ENCODE results near the gene ZNF625.
"Not testable (repeated sequence)": the region's sequence is repeated elsewhere in the genome, so short reads cannot be mapped to it uniquely, and the experiment has no call there.

The ZNF625 gene

GRCh38 chr19:12111176-12111575 lies 45.4 kb downstream of the ZNF625 start:
- TF ChIP-seq PAX5 (IDR thresholded peaks at IDR 0.05; ENCODE audit: insufficient read depth, low read length, severe bottlenecking) (no peak), POU2F2 (IDR thresholded peaks at IDR 0.05; ENCODE audit: low read depth, low read length) (no peak), TAF1 (IDR thresholded peaks at IDR 0.05; ENCODE audit: low read depth, low read length) (no peak), POLR2A (IDR thresholded peaks at IDR 0.05; ENCODE audit: low read depth, low read length) (no peak), SPI1 (IDR thresholded peaks at IDR 0.05; ENCODE audit: low read depth, low read length) (no peak), POLR2AphosphoS5 (IDR thresholded peaks at IDR 0.05; ENCODE audit: low read depth, low read length) (no peak)
- FAIRE-seq: no peak
- no peak for DNase-seq (ENCODE audit: insufficient read length, low spot score)

GRCh38 chr19:12103909-12104308 lies 52.6 kb downstream of the ZNF625 start:
- DNase-seq (ENCODE audit: insufficient read length, low spot score); FAIRE-seq: not testable (repeated sequence)

DNA sequence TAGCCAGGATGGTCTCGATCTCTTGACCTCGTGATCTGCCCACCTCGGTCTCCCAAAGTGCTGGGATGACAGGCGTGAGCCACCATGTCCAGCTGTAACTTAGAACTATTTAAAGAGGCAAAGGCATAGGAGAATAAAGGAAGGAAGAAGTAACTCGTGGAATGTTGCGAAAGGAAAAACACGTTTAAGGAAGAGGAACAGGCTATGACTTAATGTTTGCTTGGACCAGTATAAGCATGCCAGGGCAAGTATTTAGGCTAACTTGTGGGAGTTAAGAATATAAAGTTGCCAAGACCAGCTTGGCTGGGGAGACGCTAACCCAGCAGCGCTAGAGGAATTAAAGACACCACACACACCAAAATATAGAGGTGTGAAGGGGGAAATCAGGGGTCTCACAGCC lies 58.5 kb downstream of the ZNF625 start:
- no peak for FAIRE-seq
- no peak for DNase-seq (ENCODE audit: insufficient read length, low spot score)
- TF ChIP-seq POLR2AphosphoS5 (IDR thresholded peaks at IDR 0.05; ENCODE audit: low read depth, low read length) (no peak), SPI1 (IDR thresholded peaks at IDR 0.05; ENCODE audit: low read depth, low read length) (no peak), POU2F2 (IDR thresholded peaks at IDR 0.05; ENCODE audit: low read depth, low read length) (no peak), POLR2A (IDR thresholded peaks at IDR 0.05; ENCODE audit: low read depth, low read length) (no peak), PAX5 (IDR thresholded peaks at IDR 0.05; ENCODE audit: insufficient read depth, low read length, severe bottlenecking) (no peak), TAF1 (IDR thresholded peaks at IDR 0.05; ENCODE audit: low read depth, low read length) (no peak)

DNA sequence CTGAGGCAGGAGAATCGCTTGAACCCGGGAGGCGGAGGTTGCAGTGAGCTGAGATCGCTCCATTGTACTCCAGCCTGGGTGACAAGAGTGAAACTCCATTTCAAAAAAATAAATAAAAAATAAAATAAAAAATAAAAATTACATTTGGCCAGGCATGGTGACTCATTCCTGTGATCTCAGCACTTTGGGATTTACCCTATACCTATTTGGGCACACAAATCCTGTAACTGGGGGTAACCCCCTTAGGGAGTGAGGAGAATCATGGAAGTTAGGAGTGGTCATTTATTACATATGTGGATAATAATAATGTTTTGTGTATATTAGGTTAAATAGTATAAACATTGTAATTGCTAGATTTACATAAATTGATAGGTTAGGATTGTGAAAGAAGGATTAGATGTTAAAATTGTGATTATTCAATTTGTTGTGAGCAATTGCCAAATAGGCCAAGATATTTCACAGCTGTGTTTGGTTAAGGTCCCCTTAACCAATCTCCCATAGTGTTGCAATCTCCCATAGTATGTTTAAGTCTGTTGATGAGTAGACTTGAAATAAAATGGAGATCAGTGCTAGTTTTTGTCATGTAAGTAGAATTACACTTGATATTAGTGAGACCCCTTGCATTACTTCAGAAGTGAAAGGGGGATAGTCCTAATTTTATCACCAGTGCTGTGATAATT lies 61.3 kb downstream of the ZNF625 start:
- no peak for DNase-seq (ENCODE audit: insufficient read length, low spot score)
- no peak for FAIRE-seq

More for the DNA sequence above, 61.3 kb downstream of the ZNF625 start:
- TF ChIP-seq POU2F2 (IDR thresholded peaks at IDR 0.05; ENCODE audit: low read depth, low read length): no peak
- no peak for TF ChIP-seq POLR2A (IDR thresholded peaks at IDR 0.05; ENCODE audit: low read depth, low read length)
- TF ChIP-seq POLR2AphosphoS5 (IDR thresholded peaks at IDR 0.05; ENCODE audit: low read depth, low read length): no peak
- no peak for TF ChIP-seq TAF1 (IDR thresholded peaks at IDR 0.05; ENCODE audit: low read depth, low read length)
- no peak for TF ChIP-seq PAX5 (IDR thresholded peaks at IDR 0.05; ENCODE audit: insufficient read depth, low read length, severe bottlenecking)
- TF ChIP-seq SPI1 (IDR thresholded peaks at IDR 0.05; ENCODE audit: low read depth, low read length): no peak
